Stimulated activated CD4-positive, alpha-beta T cell treated with anti-CD3 and anti-CD28 coated beads, Interleukin-1b, Interleukin-23, amount 100 ng/mL, for 48 hours (primary cell): ENCODE results near the gene ABCA1.
"Not testable (repeated sequence)": the region's sequence is repeated elsewhere in the genome, so short reads cannot be mapped to it uniquely, and the experiment has no call there.

Experiments
- DNase-seq: peaks from one replicate; pipeline ENCODE4 v3.0.0-alpha.2; 2020

Gene ABCA1

GRCh38 chr9:104905153-104905901 is 22.6 kb downstream of the ABCA1 start:
- DNase-seq, result no peak

DNA sequence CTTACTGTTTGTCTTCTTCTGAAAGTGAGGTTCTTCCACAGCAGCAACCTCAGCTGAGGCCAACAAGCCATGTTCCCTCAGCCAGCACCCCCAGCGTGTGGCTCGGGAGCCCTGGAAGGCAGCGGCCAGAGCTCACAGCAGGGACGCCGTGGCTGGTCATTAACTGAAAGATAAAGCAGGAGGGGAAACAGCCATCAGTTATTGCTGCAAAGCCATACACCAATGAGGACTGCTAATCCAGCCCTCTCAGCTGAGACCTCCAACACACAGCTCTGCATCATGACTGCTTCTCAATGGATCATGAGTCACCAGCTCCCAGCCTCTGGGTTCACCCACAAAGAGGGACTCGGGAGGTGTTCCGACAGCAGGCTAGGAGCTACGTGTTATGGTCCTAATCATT is 24.3 kb downstream of the ABCA1 start:
- no peak for DNase-seq

- DNase-seq, result no peak
Measured at GRCh38 chr9:104900871-104901270, 27.1 kb downstream of the ABCA1 start.

DNA sequence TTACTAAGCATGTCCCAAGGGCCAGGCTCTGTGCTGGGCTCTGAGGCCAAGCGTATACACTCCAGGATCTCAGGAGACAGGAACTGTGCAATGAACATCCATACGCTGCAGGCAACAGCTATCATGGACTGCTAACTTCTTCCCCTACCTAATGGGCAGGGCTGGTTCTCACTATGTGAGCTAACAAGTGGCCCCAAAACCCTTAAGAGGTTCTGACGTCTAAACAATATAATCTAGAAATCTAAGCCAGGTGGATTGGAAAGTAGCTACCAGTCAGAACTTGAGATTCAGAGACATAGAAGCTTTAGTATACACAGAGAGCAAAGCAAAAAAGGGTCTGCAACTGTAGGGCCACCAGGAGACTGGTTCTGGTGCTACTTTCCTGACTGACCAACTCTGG is 27.6 kb downstream of the ABCA1 start:
- no peak for DNase-seq

- DNase-seq, result no peak
Measured at GRCh38 chr9:104899759-104900247, 28.2 kb downstream of the ABCA1 start.

GRCh38 chr9:104898376-104898775 is 29.6 kb downstream of the ABCA1 start:
- not testable (repeated sequence) for DNase-seq

GRCh38 chr9:104896131-104896530 is 31.8 kb downstream of the ABCA1 start:
- DNase-seq, result no peak

DNA sequence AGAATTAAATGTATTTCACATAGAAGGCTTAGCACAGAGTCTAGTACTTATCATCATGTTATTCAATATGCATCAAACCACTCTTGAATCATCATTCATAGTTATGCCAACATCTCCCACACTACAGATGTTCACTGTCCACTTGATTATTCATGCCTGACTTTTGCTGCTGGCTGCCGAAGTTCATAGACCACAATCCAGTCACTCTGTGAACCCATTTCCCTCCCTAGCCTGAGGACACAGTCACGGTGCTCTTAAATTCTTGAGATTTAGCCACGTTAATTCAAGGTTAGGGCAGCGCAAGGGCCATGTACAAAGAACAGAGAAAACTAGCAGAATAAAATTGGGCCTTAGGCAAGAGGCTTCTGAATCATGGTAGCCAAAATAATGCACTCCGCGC is 32.4 kb downstream of the ABCA1 start:
- no peak for DNase-seq

DNA sequence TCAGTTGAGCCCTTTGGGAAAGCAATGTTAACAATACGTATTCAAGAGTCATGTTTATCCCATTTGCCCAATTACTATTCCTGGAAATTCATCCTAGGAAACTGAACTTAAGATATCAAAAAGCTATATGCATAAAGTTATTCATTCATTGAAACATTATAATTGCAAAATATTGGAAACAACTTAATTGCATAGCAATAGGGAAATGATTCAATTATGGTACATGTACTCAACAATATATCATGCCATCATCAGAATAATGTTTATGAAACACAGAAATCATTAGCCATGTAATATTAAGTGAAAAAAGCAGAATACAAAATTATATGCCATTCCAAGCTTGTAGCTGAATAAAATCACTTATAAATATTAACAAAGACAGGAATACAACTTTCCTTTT is 35.3 kb downstream of the ABCA1 start:
- DNase-seq, result no peak

- DNase-seq, result no peak
Measured at GRCh38 chr9:104890433-104890770, 37.6 kb downstream of the ABCA1 start.

- no peak for DNase-seq
Measured at GRCh38 chr9:104885818-104886709, 41.9 kb downstream of the ABCA1 start.

GRCh38 chr9:104883169-104883568 is 44.8 kb downstream of the ABCA1 start:
- DNase-seq, result no peak

DNA sequence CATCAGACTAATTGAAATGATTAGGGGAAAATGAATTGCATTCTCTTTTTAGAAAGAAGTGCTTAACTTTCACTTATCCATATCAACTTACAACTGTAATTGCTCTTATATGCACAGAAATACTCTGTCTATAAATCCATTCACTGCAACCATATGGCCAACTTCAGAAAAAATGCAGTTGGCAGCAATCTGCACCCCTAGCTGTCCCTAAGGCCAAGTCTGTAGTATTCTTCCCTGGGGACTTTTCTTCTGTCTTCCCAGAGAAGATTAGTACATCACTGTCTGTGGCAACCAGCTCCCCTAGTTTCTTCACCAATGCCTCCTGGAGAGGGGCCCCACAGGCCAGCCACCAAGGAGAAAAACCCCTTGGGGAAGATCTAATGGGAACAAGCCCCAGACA is 45.4 kb downstream of the ABCA1 start:
- no peak for DNase-seq

- DNase-seq, result no peak
Measured at GRCh38 chr9:104882086-104882485, 45.9 kb downstream of the ABCA1 start.

GRCh38 chr9:104879555-104880309 is 48.2 kb downstream of the ABCA1 start:
- DNase-seq, result no peak

- DNase-seq, result no peak
Measured at GRCh38 chr9:104876587-104876986, 51.4 kb downstream of the ABCA1 start.

DNA sequence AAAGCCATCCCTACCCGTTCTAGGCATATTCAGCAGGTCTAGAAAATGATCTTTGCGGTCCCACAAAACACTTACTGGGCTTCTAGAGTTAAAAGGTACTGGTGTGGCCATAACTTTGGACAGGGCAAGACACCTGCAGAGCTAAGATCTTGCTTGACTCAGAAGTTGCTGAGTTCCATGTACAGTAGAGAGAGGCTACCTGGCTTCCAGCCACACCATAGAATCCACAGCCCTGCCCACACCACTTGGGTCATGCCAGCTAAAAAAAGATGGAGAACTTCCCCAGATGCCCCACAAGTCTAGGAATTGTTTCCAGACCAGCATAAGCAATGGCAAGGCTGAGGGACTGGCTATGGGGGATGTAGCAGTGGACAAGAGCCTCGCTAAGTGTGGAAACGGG is 52.1 kb downstream of the ABCA1 start:
- no peak for DNase-seq

GRCh38 chr9:104875320-104875719 is 52.6 kb downstream of the ABCA1 start:
- no peak for DNase-seq

GRCh38 chr9:104873489-104873850 is 54.5 kb downstream of the ABCA1 start:
- DNase-seq, result no peak

- peak; percentile 10 for DNase-seq
Measured at GRCh38 chr9:104872656-104873488, 55.1 kb downstream of the ABCA1 start.

DNA sequence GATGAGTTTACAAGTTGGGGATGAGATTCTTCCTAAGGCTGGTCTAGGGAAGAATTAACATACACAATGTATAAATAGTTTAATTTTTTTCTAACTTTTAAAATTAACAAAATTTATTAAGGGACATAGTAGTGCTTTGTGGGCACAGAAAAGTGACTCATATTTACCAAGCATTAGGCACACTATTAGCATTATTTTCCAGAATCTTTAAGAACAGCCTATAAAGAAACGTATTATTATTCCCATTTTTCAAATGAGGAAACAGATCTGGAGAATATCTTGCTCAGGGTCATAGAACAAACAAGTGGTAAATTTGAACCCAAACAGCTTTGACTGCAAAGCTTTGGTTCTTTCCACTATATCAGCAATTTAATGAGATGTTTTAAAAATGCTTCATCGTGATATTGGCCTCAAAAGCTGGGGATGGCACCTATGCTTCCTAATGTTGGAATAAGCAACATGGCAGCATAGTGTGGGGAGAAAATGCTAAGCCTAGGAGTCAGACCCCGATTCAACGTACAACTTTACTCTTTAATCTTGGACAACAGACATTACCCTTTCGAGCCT is 55.9 kb downstream of the ABCA1 start:
- DNase-seq, result no peak

DNA sequence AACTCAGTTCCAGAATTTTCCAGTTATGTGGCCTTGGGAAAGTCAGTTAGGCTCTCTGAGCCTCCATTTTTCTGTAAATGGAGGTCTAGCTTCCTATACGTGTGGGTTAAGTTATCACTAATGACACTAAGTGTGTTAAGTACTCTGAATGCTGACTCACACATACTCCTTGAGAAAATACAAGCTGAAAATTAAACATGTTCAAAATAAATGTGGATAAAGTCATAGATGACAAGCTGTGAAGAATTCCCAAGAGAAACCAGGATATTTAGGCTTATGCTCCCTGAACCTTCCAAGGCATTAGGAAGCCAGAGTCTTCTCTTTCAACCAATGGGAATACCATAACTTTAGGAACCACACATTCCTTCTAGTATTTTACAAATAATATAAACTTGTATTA is 58.1 kb downstream of the ABCA1 start:
- no peak for DNase-seq
